ELF-1 (cell line): ENCODE results near the gene KLHL10.
A peak's percentile ranks its signal among the peaks of the same experiment; 100 is the strongest.
"Not testable (repeated sequence)": the region's sequence is repeated elsewhere in the genome, so short reads cannot be mapped to it uniquely, and the experiment has no call there.

Experiments
- DNase-seq: peaks from one replicate; pipeline ENCODE4 v3.0.0-alpha.2; 2016; ENCODE audit warnings: low read depth, low spot score

Gene KLHL10

DNA sequence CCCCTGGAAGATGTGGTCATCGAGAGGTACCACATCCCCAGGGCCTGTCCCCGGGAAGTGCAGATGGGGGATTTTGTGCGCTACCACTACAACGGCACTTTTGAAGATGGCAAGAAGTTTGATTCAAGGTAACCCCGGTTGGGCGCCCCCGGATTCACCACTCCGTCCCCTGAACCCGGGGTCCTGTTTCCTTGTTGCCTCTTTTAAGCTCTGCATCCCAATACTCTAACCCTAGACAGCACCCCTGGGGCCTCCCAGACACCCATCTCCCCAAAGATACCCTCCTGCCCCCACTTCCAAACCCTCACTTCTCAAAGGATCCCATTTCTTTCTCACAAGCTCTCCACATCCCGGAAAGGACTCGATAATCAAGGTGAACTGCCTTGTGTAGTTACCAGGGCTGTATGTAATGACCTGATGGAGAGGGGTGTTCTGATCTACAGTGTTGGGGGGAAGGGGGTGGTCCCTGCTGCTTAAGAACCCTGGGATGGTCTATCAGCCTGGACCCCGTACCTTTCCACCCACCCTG lies 24.4 kb upstream of the KLHL10 start:
- no peak for DNase-seq

DNA sequence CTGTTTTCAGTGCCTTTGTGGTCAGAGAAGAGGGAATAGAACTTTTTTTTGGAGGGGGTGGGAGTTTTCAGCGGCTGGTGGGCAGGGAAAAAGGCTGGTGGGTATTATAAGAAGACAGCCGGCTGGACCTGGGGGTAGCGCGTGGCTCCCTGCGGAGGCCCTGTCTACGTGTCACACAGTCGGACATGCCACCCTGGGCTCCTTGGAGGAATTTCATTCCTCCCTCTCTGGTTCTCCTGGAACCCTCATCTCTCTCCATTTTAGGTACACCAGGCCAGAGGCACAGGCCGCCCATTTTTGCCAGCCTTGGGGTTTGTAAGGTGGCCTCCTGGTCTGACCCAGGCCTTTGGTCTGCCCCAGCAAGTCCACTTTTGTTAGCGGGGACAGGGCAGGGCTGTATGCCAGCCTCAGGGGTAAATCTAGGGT lies 23.9 kb upstream of the KLHL10 start:
- DNase-seq: no peak

DNA sequence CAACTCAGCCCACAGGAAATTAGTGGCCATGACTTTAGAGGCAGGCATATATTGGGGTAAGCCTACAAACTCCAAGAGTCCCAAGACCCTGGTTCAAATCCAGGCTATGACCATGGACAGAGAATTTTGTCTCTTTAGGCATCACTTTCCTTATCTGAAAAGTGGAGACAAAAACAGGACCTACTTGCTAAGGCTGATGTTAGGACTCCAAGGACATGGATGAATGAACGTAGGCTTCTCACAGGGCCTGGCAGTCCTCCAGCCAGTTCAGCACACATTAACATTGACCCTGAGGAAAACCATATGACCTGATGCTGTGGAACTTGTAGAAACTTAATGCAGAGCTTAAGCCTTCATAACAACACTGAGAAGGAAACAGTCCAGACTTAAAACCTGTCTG lies 23.4 kb upstream of the KLHL10 start:
- DNase-seq: no peak

GRCh38 chr17:41816637-41817320 lies 20.8 kb upstream of the KLHL10 start:
- no peak for DNase-seq

GRCh38 chr17:41818024-41818423 lies 19.6 kb upstream of the KLHL10 start:
- no peak for DNase-seq

DNA sequence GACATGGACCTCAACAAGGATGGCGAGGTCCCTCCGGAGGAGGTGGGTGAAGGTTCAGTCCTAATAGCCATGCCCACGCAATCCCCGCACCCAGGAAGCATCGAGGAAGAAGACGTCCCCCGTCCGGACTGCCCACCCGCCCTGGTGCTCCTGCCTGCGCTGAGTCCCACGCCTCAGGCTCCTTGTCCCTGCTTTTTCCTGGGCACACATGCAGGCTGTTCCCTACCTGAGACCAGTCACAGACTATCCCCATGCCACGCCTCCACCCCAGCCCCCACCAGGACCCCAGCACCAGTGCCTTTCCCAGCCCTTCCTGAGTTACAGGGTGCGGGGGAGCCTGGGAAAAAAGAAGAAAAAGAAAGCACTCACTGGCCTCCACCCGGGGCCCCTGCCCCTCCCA lies 15.8 kb upstream of the KLHL10 start:
- no peak for DNase-seq

GRCh38 chr17:41822216-41823140 lies 15.1 kb upstream of the KLHL10 start:
- DNase-seq: no peak

GRCh38 chr17:41823141-41823524 lies 14.5 kb upstream of the KLHL10 start:
- DNase-seq: no peak

- no peak for DNase-seq
These were observed 14.0 kb upstream of the KLHL10 start for GRCh38 chr17:41823580-41823979.

- DNase-seq: no peak
These were observed 13.5 kb upstream of the KLHL10 start for GRCh38 chr17:41824086-41824485.

- no peak for DNase-seq
These were observed 12.3 kb upstream of the KLHL10 start for GRCh38 chr17:41825175-41825845.

- not testable (repeated sequence) for DNase-seq
These were observed 7.7 kb upstream of the KLHL10 start for GRCh38 chr17:41829961-41830360.

GRCh38 chr17:41835214-41835799 lies 2.3 kb upstream of the KLHL10 start:
- no peak for DNase-seq

GRCh38 chr17:41835800-41836549 lies 1.6 kb upstream of the KLHL10 start, which contains the start of gene NT5C3B:
Gene NT5C3B, minus strand, starts transcription at chr17:41836232. Its CDS starts 39 bp downstream, at chr17:41836193.
- DNase-seq: peak; percentile 37

DNA sequence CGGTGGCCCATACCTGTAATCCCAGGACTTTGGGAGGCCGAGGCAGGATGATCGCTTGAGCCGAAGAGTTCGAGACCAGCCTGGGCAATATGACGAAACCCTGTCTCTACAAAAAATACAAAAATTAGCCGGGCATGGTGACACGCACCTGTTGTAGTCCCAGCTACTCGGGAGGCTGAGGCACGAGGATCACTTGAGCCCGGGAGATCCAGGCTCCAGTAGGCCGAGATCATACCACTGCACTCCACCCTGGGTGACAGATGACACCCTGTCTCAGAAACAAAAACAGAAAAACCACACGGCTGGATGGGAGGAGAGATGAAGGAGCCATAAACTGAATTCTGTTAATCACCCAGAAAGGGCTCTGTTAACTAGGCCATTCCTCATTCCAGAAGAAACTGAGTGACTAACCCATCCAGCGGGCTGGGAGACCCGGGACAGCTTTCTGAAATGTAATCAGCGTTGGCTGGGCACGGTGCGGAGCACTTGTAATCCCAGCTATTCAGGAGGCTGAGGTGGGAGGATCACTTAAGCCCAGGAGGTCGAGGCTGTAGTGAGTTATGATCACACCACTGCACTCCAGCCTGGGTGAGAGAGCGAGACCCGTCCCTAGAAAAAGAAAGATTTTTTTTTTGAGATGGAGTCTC lies 952 bp upstream of the KLHL10 start:
- DNase-seq: no peak

GRCh38 chr17:41839448-41839847 lies 1.8 kb downstream of the KLHL10 start:
- DNase-seq: not testable (repeated sequence)

- DNase-seq: not testable (repeated sequence)
These were observed 3.2 kb downstream of the KLHL10 start for GRCh38 chr17:41840781-41841180.

DNA sequence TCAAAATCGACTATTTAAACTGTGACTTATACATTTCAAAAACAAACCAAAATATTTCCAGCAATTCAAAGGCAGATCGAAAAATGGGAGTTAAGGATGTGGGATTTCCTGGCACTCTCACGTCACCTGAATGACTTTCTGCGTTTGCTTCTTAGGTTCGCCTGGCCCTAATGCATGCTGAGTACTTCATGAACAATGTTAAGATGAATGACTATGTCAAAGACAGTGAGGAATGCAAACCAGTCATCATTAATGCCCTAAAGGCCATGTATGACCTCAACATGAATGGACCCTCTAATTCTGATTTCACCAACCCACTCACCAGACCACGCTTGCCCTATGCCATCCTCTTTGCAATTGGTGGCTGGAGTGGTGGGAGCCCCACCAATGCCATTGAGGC lies 7.3 kb downstream of the KLHL10 start:
- no peak for DNase-seq

DNA sequence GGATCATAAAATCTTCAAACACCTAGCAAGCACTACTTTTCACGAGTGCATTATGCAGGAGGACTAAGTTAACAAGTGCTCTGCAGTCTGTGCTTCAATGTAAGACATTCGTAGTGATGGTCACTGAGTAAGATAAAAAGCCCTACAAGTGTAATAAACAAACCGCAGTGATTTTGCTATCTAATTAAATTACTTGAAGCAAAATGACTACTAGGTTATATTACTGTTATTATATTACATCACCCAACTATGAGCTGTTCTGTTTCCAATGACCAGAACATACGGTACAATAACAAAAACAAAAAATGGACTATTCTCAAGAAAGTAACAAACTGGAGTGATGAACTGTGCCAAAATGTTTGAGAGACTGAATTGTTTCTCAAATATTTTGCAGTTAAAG lies 11.2 kb downstream of the KLHL10 start:
- DNase-seq: no peak

DNA sequence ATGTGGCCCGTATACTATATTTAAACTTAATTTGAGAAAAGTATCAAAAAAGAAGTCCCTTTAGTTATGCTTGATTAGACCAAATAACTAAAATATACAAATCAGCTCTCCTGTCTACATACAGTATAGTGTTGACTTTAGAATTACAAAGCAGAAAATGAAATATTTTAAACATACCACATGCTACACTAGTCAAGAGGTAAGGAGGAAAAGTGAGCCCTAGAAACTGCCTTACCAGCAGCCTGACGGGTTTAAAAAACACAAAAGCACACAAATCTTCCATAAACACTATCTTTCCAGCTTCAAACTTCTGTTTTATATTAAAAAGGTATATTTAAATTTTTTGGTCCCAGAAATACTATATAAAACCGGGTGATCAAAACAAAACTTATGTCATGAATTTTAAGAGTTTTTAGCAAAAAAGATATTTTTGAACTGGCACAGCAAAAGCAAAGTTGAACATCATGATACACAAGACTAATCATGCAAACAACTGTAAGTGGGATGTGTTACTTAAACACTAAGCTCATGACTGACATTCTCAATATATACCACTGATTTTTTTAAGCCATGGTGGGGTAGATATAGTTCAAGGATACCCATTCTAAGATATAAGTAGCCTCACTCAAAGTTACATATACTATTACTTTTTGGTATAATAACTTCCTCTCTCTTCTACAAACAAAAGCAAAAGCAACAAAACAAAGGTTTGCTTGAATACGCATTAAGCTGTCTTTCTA lies 11.8 kb downstream of the KLHL10 start:
- DNase-seq: no peak
